NCI-H2107 (cell line): ENCODE data around the gene PLD1.
"Not testable (repeated sequence)": the region's sequence is repeated elsewhere in the genome, so short reads cannot be mapped to it uniquely, and the experiment has no call there.

Source experiments
- DNase-seq: peaks from one replicate; lab custom pipeline; 2025; lab: John Stamatoyannopoulos, UW

PLD1 gene

GRCh38 chr3:171671709-171672108 lies 138.6 kb downstream of the PLD1 start:
- no peak for DNase-seq

DNA sequence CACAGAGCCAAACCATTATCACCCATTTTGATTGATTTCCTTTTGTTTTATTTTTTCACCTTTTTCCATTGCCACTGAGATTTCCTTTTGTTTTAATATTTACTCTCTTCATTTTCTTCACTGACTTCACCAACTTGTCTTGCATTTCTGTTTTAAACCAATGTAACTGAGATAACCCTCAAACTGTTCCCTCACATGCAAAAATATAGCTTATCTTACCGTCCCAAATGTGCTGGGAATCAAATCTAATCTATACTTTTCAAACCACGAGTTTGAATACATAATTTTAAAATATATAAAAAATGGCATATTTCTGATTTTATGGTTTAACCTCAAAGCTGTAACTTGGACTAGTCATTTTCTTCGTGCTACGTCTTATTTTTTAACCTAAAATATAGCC lies 143.8 kb downstream of the PLD1 start:
- no peak for DNase-seq

GRCh38 chr3:171663805-171664204 lies 146.5 kb downstream of the PLD1 start:
- no peak for DNase-seq

- no peak for DNase-seq
These were observed 148.8 kb downstream of the PLD1 start for GRCh38 chr3:171661484-171661883.

DNA sequence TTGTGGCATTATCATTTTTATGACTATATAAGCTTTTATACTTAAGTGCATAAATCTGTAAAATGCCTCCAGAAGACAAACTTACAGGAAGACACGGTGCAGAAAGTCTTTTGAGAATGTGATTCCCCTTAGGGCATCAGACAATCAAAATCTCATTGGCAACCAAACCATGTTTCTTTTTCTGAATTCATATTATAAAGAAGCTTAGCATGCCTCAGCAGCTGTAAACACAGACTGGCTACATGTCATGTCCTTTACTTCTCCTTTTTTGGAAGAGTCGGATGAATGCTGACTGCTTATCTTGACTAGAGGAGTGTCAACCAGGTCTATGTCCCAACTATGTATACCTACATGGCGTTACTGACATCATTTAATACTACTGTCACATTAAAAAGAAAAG lies 150.1 kb downstream of the PLD1 start:
- DNase-seq: no peak

DNA sequence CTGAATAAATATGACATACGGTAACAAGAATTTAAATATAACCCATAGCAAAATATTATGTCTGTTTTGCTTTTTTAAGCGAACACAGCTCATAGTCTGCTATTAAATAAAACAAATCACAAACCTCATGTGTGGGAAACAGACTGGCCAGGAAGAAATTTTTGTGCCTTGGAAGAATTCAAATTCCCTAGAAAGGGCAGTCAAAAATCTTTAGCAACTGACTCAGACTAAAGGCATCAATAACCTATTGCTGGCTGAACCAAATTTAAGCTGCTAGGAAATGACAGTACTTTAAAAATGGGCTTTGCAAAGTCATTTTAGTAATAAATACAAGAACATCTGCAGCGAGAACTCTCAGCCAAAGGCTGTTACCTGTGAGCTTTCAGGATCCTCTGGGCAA lies 151.4 kb downstream of the PLD1 start:
- no peak for DNase-seq

DNA sequence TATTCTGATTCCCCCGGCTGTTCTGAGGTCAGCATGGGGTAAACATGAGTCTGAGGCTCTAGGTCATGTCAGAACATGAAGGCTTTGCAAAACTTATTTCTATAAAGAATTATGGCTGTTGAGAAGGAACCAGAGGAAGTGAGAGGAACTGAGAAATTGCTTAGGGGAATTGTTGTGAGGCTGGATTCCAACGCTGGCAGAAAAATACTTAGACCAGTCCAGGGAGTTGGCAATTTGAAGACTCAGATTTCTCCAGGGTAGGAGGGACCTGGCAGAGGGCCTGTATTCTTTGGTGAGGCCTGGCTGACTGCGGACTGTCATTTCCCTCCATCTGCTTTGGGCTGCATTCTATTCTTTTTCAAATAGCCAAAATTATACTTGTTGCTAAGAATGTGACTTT lies 155.5 kb downstream of the PLD1 start:
- DNase-seq: no peak

DNA sequence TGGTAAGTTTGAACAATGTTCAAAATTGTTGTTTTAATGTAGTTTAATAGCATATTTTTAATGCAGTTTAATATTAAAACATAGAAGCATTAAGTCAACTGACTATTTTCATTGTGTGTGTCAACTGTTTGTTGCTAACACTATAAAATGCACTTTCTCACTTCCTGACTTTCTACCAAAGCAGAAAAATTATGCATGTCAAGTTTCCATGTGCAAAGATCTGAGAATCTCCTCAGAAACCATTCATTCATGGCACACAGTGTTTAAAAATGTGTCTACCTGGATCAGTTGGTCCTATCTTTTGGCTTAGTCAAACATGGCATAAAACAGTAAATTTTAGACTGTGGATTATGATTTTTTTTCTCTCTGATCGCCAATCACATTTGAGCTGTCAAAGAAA lies 156.0 kb downstream of the PLD1 start:
- no peak for DNase-seq

DNA sequence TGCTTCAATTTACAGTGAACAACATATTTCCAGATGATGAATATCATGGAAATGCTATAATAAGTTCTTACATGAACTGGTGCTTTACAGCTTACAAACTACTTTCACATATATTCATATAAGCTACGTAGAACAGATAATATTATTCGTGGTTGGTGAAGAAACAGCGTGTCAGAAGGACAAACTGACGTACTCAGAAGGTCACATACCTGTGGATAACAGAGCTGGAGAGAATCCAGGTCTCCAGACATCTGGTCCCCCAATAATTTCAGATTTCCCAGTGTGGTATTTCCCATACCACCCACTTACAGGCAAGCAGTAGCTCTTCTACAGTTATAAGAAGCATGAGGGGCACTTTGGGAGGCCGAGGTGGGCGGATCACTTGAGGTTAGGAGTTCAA lies 156.6 kb downstream of the PLD1 start:
- DNase-seq: no peak

- no peak for DNase-seq
These were observed 157.4 kb downstream of the PLD1 start for GRCh38 chr3:171652932-171653331.

- no peak for DNase-seq
These were observed 160.2 kb downstream of the PLD1 start for GRCh38 chr3:171649911-171650592.

DNA sequence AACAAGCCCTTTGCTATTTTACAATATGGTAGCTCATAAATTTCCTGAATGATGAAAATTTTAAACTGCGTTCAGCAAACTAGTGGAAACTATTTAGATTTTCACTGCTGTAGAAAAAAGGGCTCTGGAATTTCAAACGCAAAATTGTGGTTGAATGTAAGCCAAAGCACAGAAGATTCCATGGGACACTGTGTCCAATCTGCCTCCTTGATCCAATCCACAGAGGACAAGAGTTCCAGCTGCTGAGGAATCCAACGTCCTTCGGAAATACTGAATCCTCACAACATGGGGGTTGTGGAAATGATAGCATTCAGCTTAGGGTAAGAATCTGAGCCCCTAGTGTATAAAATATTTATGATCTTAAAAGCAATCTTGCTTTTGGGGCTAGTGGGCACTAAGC lies 161.0 kb downstream of the PLD1 start:
- no peak for DNase-seq

DNA sequence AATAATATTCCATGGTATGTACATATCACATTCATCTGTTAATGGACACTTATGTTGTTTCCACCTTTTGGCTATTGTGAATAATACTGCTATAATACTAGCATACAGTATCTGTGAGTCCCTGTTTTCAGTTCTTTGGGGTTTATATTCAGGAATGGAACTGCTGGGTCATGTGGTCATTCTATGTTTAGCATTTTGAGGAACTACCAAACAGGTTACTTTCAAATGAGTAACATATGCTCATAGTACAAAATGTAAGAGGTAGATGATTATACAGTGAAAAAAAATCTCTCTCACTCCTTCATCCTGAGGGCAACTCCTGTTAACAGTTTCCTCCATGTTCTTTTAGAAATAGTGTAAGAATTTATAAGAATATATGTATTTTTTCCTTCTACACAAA lies 162.2 kb downstream of the PLD1 start:
- no peak for DNase-seq

- no peak for DNase-seq
These were observed 163.7 kb downstream of the PLD1 start for GRCh38 chr3:171646357-171647133.

- DNase-seq: no peak
These were observed 165.6 kb downstream of the PLD1 start for GRCh38 chr3:171644681-171645080.

- DNase-seq: no peak
These were observed 166.6 kb downstream of the PLD1 start for GRCh38 chr3:171643681-171644080.

GRCh38 chr3:171643033-171643432 lies 167.2 kb downstream of the PLD1 start:
- DNase-seq: no peak

- no peak for DNase-seq
These were observed 169.5 kb downstream of the PLD1 start for GRCh38 chr3:171640520-171641412.

DNA sequence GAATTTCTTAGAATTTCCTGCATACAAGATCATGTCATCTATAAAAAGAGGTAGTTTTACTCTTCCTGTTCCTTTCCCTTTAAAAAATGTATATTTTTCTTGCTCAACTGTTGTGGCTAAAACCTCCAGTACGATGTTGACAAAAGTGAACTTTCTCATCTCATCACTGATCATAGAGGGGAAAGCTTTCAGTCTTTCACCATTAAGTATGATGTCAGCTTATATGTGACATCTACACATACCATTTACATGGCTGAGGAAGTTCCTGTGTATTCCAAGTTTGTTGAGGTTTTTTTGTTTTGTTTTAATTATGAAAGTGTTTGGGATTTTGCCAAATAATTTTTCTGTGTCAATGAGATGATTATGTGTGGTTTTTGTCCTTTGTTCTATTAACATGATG lies 173.6 kb downstream of the PLD1 start:
- DNase-seq: no peak

GRCh38 chr3:171632766-171633165 lies 177.5 kb downstream of the PLD1 start:
- no peak for DNase-seq

GRCh38 chr3:171626799-171627198 lies 183.5 kb downstream of the PLD1 start:
- DNase-seq: not testable (repeated sequence)

DNA sequence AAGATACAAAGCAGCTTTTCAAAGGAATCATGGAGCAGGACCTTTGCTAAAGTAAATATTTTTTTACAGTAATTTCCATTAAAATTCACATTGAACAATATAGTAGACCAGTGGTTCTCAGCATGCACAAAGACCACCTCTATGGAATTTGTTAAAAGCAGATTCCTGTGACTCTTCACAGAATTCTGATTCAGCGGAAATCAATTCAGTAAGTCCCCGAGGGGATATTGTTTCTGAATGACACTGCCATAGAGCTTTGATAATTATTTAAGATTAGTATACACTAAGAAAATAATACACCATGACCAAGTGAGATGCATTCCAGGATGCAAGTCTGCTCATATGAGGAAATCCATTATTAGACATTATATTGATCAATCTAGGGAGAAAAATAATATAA lies 188.2 kb downstream of the PLD1 start:
- DNase-seq: no peak
